Gastroesophageal sphincter (tissue), 3 donors: ENCODE data around the gene PRSS12.
"Not testable (repeated sequence)": the region's sequence is repeated elsewhere in the genome, so short reads cannot be mapped to it uniquely, and the experiment has no call there.

Experiments used
- CTCF ChIP-seq, 4 experiments: fragments of 200-600 bp in 2 of 4; fragments of 450-650 bp in 2 of 4; sonication (generic) in 1 of 4; IDR thresholded peaks; one replicate each; pipeline ENCODE4 v1.5.1; 2017 to 2019; ENCODE audit warnings: antibody characterized with exemption in 4 of 4, mild to moderate bottlenecking in 2 of 4, moderate library complexity in 2 of 4
- POLR2A ChIP-seq, 2 donors: fragments of 450-650 bp; IDR thresholded peaks; one replicate each; pipeline ENCODE4 v1.6.1; 2017; ENCODE audit warnings: antibody characterized with exemption in 2 of 2, mild to moderate bottlenecking in 2 of 2, moderate library complexity in 1 of 2

GRCh38 chr4:118392509-118392908 lies 39.7 kb upstream of the PRSS12 start:
- not testable (repeated sequence) for TF ChIP-seq CTCF, POLR2A (IDR thresholded peaks at IDR 0.05)
